ENCODE data around the gene STYXL1. TPM values are rescaled to one million over a fixed set of nuclear protein-coding genes. Genes with fewer than 3 reads are reported as not detected.
"Not testable (repeated sequence)": the region's sequence is repeated elsewhere in the genome, so short reads cannot be mapped to it uniquely, and the experiment has no call there.

STYXL1 gene
- total RNA-seq, 1 donor from 2014 or later = 35.3 TPM

DNA sequence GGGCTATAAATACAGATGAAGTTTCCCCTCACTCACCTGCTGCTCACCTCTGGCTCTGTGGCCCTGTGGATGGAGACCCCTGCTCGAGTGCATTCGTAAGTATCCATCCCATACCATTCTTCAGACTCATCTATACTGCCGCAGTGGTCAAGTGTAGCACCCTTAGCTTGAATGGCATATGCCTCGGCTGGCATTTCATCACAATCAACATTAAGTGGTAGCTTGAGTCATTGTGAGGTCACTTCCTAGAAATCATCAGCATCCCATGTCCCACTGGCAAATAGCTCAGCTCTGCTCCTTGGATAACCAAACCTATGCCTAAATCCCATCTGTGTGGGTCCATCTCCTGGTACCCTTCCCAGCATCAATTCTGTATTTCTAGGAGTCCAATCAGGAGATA is 38.3 kb upstream of the STYXL1 start:
- DNase-seq (ENCODE audit: low spot score in 2 of 2, unreplicated experiment in 2 of 2) = no peak
- Mint-ChIP-seq H3K4me1 (peaks cover 11% of the 10 kb centered on the region), H3K27me3 (ENCODE audit: low read depth) (no peaks in the 10 kb centered on the region), H3K4me3 (no peak overlapping the region), H3K36me3 (no peaks in the 10 kb centered on the region), H3K9me3 (no peaks in the 10 kb centered on the region), H3K27ac (no peak overlapping the region)
- TF ChIP-seq, protein P1, sequence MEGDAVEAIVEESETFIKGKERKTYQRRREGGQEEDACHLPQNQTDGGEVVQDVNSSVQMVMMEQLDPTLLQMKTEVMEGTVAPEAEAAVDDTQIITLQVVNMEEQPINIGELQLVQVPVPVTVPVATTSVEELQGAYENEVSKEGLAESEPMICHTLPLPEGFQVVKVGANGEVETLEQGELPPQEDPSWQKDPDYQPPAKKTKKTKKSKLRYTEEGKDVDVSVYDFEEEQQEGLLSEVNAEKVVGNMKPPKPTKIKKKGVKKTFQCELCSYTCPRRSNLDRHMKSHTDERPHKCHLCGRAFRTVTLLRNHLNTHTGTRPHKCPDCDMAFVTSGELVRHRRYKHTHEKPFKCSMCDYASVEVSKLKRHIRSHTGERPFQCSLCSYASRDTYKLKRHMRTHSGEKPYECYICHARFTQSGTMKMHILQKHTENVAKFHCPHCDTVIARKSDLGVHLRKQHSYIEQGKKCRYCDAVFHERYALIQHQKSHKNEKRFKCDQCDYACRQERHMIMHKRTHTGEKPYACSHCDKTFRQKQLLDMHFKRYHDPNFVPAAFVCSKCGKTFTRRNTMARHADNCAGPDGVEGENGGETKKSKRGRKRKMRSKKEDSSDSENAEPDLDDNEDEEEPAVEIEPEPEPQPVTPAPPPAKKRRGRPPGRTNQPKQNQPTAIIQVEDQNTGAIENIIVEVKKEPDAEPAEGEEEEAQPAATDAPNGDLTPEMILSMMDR (IDR thresholded peaks at IDR 0.05; ENCODE audit: unreplicated experiment) = no peak

DNA sequence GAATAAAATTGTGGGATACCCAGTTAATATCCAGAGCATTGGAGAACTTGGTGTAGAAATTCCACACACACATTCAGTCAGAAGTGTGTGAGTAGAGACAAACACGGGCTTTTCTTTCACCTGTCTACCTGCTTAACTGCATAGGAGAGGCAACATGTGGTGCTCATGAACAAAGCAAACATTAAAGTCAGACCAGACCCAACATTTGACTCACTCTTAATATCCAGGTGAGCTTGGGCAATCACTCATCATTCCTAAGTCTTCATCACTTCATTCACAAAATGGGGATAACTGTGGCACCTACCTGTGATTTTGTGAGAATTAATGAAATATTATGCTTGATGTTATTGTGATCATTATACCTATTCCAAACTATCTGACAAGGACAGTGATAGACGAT is 36.3 kb upstream of the STYXL1 start:
- not testable (repeated sequence) for H3K27ac Mint-ChIP-seq; DNase-seq (ENCODE audit: low spot score in 2 of 2, unreplicated experiment in 2 of 2); H3K4me3 Mint-ChIP-seq; H3K27me3 Mint-ChIP-seq (ENCODE audit: low read depth); H3K9me3 Mint-ChIP-seq; H3K4me1 Mint-ChIP-seq; H3K36me3 Mint-ChIP-seq

DNA sequence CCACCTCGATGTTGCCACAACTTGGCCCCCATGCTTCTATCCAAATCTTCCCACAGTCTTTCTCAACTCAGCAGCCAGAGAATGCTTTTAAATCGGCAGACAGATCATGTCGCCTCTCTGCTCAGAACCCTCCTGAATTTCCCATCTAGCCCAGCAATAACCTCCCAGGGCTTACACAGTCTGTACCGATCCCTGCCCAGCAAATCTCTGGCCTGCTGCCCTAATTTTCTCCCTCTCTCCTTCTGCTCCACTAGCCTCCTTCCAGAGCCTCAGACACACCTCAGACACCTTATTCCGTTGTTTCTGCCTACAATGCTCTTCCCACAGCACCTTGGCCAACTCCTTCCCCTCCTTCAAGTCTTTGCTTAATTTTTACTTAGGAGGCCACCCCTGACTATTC is 32.4 kb upstream of the STYXL1 start:
- DNase-seq (ENCODE audit: low spot score in 2 of 2, unreplicated experiment in 2 of 2) = no peak
- TF ChIP-seq, protein P1 (IDR thresholded peaks at IDR 0.05; ENCODE audit: unreplicated experiment) = no peak
- Mint-ChIP-seq H3K4me3 (no peak overlapping the region), H3K36me3 (no peaks in the 10 kb centered on the region), H3K27ac (no peak overlapping the region), H3K4me1 (peaks cover 5% of the 10 kb centered on the region), H3K9me3 (peaks cover 4% of the 10 kb centered on the region), H3K27me3 (ENCODE audit: low read depth) (no peaks in the 10 kb centered on the region)

DNA sequence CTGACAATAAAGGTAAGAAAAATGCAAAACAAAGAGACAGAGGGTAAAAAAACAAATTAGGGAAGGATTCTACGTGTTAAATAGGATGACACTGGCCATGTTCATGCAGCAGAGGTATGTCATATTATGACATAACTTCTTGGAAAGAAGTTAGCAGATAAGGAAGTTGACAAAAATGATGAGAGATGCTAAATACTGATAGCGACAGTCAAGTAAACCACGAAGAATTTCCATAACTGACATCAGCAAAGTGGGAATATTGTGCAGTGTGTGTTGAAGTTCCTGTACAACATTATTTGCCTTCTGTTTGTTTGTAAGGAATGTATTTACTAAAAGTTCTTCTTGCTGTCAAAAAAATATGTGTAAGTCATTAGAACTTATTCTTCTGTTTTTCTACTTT is 29.6 kb upstream of the STYXL1 start:
- Mint-ChIP-seq H3K4me1 (peaks cover 3% of the 10 kb centered on the region), H3K4me3 (no peak overlapping the region), H3K27ac (no peak overlapping the region), H3K27me3 (ENCODE audit: low read depth) (no peaks in the 10 kb centered on the region), H3K9me3 (peaks cover 6% of the 10 kb centered on the region), H3K36me3 (no peaks in the 10 kb centered on the region)
- no peak for DNase-seq (ENCODE audit: low spot score in 2 of 2, unreplicated experiment in 2 of 2)
- TF ChIP-seq, protein P1 (IDR thresholded peaks at IDR 0.05; ENCODE audit: unreplicated experiment) = no peak

DNA sequence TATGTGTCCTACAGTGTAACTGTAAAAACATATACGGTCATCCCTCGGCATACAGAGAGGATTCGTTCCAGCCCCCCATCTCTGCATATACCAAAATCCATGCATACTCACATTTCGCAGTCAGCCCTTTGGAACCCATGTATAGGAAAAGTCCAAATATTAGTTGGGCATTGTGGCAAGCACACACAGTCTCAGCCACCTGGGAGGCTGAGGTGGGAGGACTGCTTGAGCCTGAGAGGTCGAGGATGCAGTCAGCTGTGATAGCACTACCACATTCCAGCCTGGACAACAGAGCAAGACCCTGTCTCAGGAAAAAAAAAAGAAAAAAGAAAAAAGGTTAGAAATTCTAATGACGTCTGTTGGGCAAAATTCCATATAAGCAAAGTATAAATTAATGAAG is 29.2 kb upstream of the STYXL1 start:
- no peak overlapping the region for H3K27ac Mint-ChIP-seq
- H3K4me3 Mint-ChIP-seq = no peak overlapping the region
- no peaks in the 10 kb centered on the region for H3K27me3 Mint-ChIP-seq (ENCODE audit: low read depth)
- no peaks in the 10 kb centered on the region for H3K4me1 Mint-ChIP-seq
- TF ChIP-seq, protein P1 (IDR thresholded peaks at IDR 0.05; ENCODE audit: unreplicated experiment) = no peak
- H3K36me3 Mint-ChIP-seq = no peaks in the 10 kb centered on the region
- H3K9me3 Mint-ChIP-seq = peaks cover 6% of the 10 kb centered on the region
- DNase-seq (ENCODE audit: low spot score in 2 of 2, unreplicated experiment in 2 of 2) = no peak

DNA sequence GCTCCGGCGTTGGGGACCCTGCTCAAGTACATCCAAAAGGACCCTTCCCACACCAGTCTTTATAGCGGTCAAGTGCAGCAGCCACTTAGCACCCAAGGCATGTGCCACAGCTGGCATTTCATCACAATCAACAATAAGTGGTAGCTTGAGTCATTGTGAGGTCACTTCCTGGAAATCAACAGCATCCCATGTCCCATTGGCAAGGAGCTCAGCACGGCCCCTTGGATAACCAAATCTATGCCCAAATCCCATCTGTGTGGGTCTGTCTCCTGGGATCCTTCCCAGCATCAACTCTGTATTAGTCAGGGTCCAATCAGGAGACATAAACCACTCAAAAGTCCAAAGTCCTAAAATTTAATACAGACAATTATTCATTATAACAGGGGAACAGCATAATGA is 27.2 kb upstream of the STYXL1 start:
- H3K27me3 Mint-ChIP-seq (ENCODE audit: low read depth) = no peaks in the 10 kb centered on the region
- no peak overlapping the region for H3K27ac Mint-ChIP-seq
- no peaks in the 10 kb centered on the region for H3K4me1 Mint-ChIP-seq
- H3K36me3 Mint-ChIP-seq = no peaks in the 10 kb centered on the region
- TF ChIP-seq, protein P1 (IDR thresholded peaks at IDR 0.05; ENCODE audit: unreplicated experiment) = no peak
- H3K9me3 Mint-ChIP-seq = peaks cover 6% of the 10 kb centered on the region
- H3K4me3 Mint-ChIP-seq = no peak overlapping the region
- no peak for DNase-seq (ENCODE audit: low spot score in 2 of 2, unreplicated experiment in 2 of 2)
